ENCODE data around the gene ERCC6L. TPM values are rescaled to one million over a fixed set of nuclear protein-coding genes. Genes with fewer than 3 reads are reported as not detected.

The ERCC6L gene
- polyA plus RNA-seq, 1 experiment: 0.94 TPM

DNA sequence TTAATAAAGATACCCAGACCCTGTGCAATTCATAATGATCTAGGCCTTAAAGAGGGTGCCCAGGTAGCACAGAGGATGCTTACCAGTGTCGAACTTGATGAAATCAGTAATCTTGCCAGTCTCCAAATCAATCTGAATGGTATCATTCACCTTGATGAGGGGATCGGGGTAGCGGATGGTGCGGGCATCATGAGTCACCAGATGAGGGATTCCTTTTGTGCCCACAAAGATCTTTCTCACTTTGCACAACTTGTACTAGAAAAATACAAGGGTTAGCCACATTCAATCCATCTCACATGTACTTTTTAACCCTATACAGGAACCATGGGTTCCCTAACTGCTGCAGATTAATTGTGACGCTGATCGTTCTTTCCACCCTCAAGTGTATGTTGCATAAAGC is 34.9 kb upstream of the ERCC6L start:
- POLR2A ChIA-PET: no interaction called here
- no peak overlapping the region for H3K4me3 ChIP-seq (ENCODE audit: low read depth, low read length)
- CTCF ChIA-PET: no interaction called here
- DNase-seq (ENCODE audit: low read depth): no peak
- H3K36me3 ChIP-seq (ENCODE audit: control insufficient read depth, insufficient read depth, low read length): peaks cover 9% of the 10 kb centered on the region
- H3K27me3 ChIP-seq (ENCODE audit: control insufficient read depth, insufficient read depth, low read length): no peaks in the 10 kb centered on the region
- TF ChIP-seq, protein P1, sequence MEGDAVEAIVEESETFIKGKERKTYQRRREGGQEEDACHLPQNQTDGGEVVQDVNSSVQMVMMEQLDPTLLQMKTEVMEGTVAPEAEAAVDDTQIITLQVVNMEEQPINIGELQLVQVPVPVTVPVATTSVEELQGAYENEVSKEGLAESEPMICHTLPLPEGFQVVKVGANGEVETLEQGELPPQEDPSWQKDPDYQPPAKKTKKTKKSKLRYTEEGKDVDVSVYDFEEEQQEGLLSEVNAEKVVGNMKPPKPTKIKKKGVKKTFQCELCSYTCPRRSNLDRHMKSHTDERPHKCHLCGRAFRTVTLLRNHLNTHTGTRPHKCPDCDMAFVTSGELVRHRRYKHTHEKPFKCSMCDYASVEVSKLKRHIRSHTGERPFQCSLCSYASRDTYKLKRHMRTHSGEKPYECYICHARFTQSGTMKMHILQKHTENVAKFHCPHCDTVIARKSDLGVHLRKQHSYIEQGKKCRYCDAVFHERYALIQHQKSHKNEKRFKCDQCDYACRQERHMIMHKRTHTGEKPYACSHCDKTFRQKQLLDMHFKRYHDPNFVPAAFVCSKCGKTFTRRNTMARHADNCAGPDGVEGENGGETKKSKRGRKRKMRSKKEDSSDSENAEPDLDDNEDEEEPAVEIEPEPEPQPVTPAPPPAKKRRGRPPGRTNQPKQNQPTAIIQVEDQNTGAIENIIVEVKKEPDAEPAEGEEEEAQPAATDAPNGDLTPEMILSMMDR (IDR thresholded peaks at IDR 0.05; ENCODE audit: insufficient read depth, low read depth, low read length): no peak

- CTCF ChIA-PET: no interaction called here
Observed at GRCh38 chrX:72272868-72273267, 34.0 kb upstream of the ERCC6L start.

DNA sequence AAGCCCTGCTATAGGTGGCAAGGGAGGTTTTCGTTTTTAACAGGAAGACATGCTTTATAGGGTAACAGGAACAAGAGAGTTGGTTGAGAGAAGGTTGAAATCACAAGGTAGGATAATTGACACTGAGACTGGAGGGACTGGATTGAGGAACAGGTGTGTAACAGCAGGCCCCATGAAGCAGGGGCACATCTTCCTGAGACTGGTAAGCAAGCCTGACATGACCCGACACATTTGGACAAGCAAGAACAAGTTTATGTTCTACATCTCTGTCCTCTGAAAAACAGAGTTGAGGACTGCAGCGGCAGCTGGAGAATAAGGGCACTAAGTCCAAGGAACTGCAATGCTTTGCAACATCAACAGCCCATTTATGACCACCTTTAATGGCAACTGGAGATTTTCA is 33.0 kb upstream of the ERCC6L start:
- POLR2A ChIA-PET: no interaction called here
- no peaks in the 10 kb centered on the region for H3K27me3 ChIP-seq (ENCODE audit: control insufficient read depth, insufficient read depth, low read length)
- TF ChIP-seq, protein P1 (IDR thresholded peaks at IDR 0.05; ENCODE audit: insufficient read depth, low read depth, low read length): no peak
- H3K4me3 ChIP-seq (ENCODE audit: low read depth, low read length): no peak overlapping the region
- CTCF ChIA-PET: no interaction called here
- H3K36me3 ChIP-seq (ENCODE audit: control insufficient read depth, insufficient read depth, low read length): peaks cover 9% of the 10 kb centered on the region
- no peak for DNase-seq (ENCODE audit: low read depth)

More at GRCh38 chrX:72272868-72273267, 34.0 kb upstream of the ERCC6L start:
- Histone ChIP-seq H3K27me3 (ENCODE audit: control insufficient read depth, insufficient read depth, low read length) (no peaks in the 10 kb centered on the region), H3K36me3 (ENCODE audit: control insufficient read depth, insufficient read depth, low read length) (peaks cover 9% of the 10 kb centered on the region), H3K4me3 (ENCODE audit: low read depth, low read length) (no peak overlapping the region)
- POLR2A ChIA-PET: interaction anchor here (0.7 kb wide), 1 partner anchor 25 kb away, joined by 3 read pairs; no protein-coding TSS in a partner anchor
- TF ChIP-seq, protein P1 (IDR thresholded peaks at IDR 0.05; ENCODE audit: insufficient read depth, low read depth, low read length): no peak
- no peak for DNase-seq (ENCODE audit: low read depth)

DNA sequence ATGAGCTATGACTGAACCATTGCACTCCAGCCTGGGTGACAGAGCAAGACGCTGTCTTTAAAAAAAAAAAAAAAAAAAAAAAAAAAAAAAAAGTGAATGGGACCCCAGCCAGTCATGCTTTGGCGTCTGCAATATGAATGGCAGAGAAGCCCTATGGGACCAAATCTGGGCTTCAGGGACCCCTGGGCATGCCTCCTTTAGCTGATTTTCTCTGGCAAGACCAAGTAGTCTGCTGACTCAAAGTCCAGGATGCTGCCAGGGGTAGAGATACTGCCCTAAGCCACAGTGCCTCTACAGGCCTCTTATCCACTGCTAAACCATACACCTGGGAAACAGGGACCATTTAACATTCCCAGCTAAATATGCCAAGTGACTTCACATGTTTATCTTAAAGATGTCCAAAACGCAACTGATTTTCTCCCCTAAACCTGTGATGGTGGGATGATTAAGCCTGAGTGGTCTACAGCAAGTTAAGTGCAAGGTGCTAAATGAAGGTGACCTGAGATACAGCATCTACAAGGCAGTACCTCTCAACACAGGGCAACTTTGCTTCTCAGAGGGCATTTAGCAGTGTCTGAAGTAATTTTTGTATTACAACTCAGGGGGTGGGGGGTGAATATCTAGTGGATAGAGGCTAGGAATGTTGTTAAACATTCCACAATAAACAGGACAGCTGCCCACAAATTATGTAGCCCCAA is 32.4 kb upstream of the ERCC6L start:
- peaks cover 9% of the 10 kb centered on the region for H3K36me3 ChIP-seq (ENCODE audit: control insufficient read depth, insufficient read depth, low read length)
- ChIA-PET CTCF (no interaction called here), POLR2A (interaction anchor here (0.6 kb wide), 1 partner anchor 229 kb away, joined by 9 read pairs; no protein-coding TSS in a partner anchor)
- no peak for DNase-seq (ENCODE audit: low read depth)
- H3K4me3 ChIP-seq (ENCODE audit: low read depth, low read length): no peak overlapping the region
- TF ChIP-seq, protein P1 (IDR thresholded peaks at IDR 0.05; ENCODE audit: insufficient read depth, low read depth, low read length): no peak
- H3K27me3 ChIP-seq (ENCODE audit: control insufficient read depth, insufficient read depth, low read length): no peaks in the 10 kb centered on the region

- Histone ChIP-seq H3K36me3 (ENCODE audit: control insufficient read depth, insufficient read depth, low read length) (peaks cover 9% of the 10 kb centered on the region), H3K4me3 (ENCODE audit: low read depth, low read length) (no peak overlapping the region), H3K27me3 (ENCODE audit: control insufficient read depth, insufficient read depth, low read length) (no peaks in the 10 kb centered on the region)
- DNase-seq (ENCODE audit: low read depth): no peak
- ChIA-PET CTCF (interaction anchor here (1.0 kb wide), 1 partner anchor 27 kb away, joined by 3 read pairs; no protein-coding TSS in a partner anchor), POLR2A (interaction anchor here (0.6 kb wide), 1 partner anchor 228 kb away, joined by 9 read pairs; no protein-coding TSS in a partner anchor)
- TF ChIP-seq, protein P1 (IDR thresholded peaks at IDR 0.05; ENCODE audit: insufficient read depth, low read depth, low read length): no peak
Observed at GRCh38 chrX:72270316-72270866, 31.6 kb upstream of the ERCC6L start.
